ENCODE data around the gene GOLGA8A.
"Not testable (repeated sequence)": the region's sequence is repeated elsewhere in the genome, so short reads cannot be mapped to it uniquely, and the experiment has no call there.

DNA sequence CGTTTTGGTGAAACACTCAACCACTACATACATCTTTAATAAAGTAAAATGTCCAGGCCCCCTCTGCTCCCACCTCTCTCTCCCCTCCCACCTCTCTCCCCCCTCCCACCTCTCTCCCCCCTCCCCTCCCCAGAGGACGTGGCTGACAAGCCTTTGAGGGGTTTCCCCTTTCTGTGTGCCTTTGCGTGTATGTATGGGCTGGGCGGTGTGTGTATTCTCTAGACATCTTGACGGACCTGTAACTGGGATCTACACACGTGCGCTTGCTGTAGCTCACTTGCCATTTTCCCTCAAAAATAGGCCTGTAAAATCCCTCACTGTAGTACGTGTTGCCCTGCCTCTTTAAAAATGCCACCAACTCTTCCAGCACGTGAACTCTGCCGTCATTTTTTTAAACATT lies 28.6 kb downstream of the GOLGA8A start:
- TF ChIP-seq, protein P1, sequence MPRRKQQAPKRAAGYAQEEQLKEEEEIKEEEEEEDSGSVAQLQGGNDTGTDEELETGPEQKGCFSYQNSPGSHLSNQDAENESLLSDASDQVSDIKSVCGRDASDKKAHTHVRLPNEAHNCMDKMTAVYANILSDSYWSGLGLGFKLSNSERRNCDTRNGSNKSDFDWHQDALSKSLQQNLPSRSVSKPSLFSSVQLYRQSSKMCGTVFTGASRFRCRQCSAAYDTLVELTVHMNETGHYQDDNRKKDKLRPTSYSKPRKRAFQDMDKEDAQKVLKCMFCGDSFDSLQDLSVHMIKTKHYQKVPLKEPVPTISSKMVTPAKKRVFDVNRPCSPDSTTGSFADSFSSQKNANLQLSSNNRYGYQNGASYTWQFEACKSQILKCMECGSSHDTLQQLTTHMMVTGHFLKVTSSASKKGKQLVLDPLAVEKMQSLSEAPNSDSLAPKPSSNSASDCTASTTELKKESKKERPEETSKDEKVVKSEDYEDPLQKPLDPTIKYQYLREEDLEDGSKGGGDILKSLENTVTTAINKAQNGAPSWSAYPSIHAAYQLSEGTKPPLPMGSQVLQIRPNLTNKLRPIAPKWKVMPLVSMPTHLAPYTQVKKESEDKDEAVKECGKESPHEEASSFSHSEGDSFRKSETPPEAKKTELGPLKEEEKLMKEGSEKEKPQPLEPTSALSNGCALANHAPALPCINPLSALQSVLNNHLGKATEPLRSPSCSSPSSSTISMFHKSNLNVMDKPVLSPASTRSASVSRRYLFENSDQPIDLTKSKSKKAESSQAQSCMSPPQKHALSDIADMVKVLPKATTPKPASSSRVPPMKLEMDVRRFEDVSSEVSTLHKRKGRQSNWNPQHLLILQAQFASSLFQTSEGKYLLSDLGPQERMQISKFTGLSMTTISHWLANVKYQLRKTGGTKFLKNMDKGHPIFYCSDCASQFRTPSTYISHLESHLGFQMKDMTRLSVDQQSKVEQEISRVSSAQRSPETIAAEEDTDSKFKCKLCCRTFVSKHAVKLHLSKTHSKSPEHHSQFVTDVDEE (CRISPR knock-in tag; IDR thresholded peaks at IDR 0.05): not testable (repeated sequence)
- TF ChIP-seq, protein P2, sequence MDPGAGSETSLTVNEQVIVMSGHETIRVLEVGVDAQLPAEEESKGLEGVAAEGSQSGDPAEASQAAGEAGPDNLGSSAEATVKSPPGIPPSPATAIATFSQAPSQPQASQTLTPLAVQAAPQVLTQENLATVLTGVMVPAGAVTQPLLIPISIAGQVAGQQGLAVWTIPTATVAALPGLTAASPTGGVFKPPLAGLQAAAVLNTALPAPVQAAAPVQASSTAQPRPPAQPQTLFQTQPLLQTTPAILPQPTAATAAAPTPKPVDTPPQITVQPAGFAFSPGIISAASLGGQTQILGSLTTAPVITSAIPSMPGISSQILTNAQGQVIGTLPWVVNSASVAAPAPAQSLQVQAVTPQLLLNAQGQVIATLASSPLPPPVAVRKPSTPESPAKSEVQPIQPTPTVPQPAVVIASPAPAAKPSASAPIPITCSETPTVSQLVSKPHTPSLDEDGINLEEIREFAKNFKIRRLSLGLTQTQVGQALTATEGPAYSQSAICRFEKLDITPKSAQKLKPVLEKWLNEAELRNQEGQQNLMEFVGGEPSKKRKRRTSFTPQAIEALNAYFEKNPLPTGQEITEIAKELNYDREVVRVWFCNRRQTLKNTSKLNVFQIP (CRISPR knock-in tag; IDR thresholded peaks at IDR 0.05; ENCODE audit: borderline replicate concordance, low read depth): not testable (repeated sequence)
- TF ChIP-seq, protein P3, sequence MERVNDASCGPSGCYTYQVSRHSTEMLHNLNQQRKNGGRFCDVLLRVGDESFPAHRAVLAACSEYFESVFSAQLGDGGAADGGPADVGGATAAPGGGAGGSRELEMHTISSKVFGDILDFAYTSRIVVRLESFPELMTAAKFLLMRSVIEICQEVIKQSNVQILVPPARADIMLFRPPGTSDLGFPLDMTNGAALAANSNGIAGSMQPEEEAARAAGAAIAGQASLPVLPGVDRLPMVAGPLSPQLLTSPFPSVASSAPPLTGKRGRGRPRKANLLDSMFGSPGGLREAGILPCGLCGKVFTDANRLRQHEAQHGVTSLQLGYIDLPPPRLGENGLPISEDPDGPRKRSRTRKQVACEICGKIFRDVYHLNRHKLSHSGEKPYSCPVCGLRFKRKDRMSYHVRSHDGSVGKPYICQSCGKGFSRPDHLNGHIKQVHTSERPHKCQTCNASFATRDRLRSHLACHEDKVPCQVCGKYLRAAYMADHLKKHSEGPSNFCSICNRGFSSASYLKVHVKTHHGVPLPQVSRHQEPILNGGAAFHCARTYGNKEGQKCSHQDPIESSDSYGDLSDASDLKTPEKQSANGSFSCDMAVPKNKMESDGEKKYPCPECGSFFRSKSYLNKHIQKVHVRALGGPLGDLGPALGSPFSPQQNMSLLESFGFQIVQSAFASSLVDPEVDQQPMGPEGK (CRISPR knock-in tag; IDR thresholded peaks at IDR 0.05; ENCODE audit: borderline replicate concordance): not testable (repeated sequence)
- TF ChIP-seq, protein P4, sequence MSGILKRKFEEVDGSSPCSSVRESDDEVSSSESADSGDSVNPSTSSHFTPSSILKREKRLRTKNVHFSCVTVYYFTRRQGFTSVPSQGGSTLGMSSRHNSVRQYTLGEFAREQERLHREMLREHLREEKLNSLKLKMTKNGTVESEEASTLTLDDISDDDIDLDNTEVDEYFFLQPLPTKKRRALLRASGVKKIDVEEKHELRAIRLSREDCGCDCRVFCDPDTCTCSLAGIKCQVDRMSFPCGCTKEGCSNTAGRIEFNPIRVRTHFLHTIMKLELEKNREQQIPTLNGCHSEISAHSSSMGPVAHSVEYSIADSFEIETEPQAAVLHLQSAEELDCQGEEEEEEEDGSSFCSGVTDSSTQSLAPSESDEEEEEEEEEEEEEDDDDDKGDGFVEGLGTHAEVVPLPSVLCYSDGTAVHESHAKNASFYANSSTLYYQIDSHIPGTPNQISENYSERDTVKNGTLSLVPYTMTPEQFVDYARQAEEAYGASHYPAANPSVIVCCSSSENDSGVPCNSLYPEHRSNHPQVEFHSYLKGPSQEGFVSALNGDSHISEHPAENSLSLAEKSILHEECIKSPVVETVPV (CRISPR knock-in tag; IDR thresholded peaks at IDR 0.05): not testable (repeated sequence)
- not testable (repeated sequence) for TF ChIP-seq ZFP30 (CRISPR knock-in tag; IDR thresholded peaks at IDR 0.05); RARB (CRISPR knock-in tag; IDR thresholded peaks at IDR 0.05); OSR1 (CRISPR knock-in tag; IDR thresholded peaks at IDR 0.05); PPARA (CRISPR knock-in tag; IDR thresholded peaks at IDR 0.05; ENCODE audit: borderline replicate concordance); TOX (CRISPR knock-in tag; IDR thresholded peaks at IDR 0.05; ENCODE audit: borderline replicate concordance)
- TF ChIP-seq, protein P5, sequence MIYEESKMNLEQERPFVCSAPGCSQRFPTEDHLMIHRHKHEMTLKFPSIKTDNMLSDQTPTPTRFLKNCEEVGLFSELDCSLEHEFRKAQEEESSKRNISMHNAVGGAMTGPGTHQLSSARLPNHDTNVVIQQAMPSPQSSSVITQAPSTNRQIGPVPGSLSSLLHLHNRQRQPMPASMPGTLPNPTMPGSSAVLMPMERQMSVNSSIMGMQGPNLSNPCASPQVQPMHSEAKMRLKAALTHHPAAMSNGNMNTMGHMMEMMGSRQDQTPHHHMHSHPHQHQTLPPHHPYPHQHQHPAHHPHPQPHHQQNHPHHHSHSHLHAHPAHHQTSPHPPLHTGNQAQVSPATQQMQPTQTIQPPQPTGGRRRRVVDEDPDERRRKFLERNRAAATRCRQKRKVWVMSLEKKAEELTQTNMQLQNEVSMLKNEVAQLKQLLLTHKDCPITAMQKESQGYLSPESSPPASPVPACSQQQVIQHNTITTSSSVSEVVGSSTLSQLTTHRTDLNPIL (CRISPR knock-in tag; IDR thresholded peaks at IDR 0.05; ENCODE audit: low read depth): not testable (repeated sequence)

Measured in SK-N-SH treated with all-trans-retinoic acid at 6 μM for 48 hours (cell line).